OCI-LY7 (cell line): ENCODE results near the gene BTF3.

Experiments used
- CTCF ChIP-seq: fragments of 200-600 bp; sonication (generic); conservative IDR thresholded peaks from 2 replicates; pipeline ENCODE4 v1.5.1; 2014; ENCODE audit warnings: mild to moderate bottlenecking, antibody characterized with exemption, low read length, moderate library complexity, mixed read lengths
- EZH2phosphoT487 ChIP-seq: fragments of 200-600 bp; sonication (generic); IDR thresholded peaks from 2 replicates; pipeline ENCODE4 v1.6.1; 2018; ENCODE audit warnings: low read depth, borderline replicate concordance, mild to moderate bottlenecking, mixed run types, antibody characterized with exemption, low read length, moderate library complexity, mixed read lengths

GRCh38 chr5:73464016-73464745 is 34.1 kb upstream of the BTF3 start:
- TF ChIP-seq CTCF (no peak), EZH2phosphoT487 (no peak)
